Measurements from ENCODE around the gene UGT1A7.

Gene UGT1A7

DNA sequence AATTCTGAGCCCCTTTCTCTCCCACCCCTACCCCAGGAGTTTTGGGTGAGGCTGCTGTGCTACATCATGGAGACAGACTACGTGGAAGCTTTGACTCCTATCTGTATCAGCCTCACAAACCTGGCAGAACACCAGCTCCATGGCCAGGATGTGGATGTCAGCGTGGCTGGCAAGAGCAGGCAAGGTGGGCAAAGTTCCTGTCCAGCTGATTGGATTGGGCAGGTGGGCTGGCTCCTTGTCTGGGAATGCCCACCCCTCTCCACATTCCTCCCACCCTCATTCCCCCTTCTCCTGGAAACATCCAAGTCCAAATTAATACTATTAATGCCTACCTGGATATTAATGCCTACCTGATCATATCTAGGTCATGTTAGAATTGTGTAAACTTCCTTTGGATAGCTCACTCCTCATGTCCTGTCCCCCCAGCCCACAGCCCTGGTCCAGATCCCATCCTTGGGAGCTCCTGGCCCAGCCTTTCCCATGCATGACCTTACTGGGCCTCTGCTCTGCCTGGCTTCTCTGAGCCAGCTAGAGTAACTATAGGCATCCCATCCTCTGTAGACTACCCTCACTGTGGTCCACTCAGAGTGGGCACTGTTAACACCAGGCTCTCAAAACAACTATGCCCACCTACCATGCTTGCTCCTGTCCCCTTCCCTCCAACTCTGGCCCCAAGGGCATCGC is 120.6 kb downstream of the UGT1A7 start:
- H3K27ac ChIP-seq (ENCODE audit: low read depth, low read length), result no peak overlapping the region
- no peaks in the 10 kb centered on the region for H3K36me3 ChIP-seq (ENCODE audit: control insufficient read depth in 1 of 2, insufficient read depth in 2 of 2, low read length in 2 of 2)
- no peak overlapping the region for H3K4me3 ChIP-seq (ENCODE audit: low read depth in 1 of 2, low read length in 2 of 2)
- no peaks in the 10 kb centered on the region for H3K9me3 ChIP-seq (ENCODE audit: control insufficient read depth in 1 of 2, low read length in 2 of 2)
- no peak overlapping the region for H3K9ac ChIP-seq (ENCODE audit: low read depth in 1 of 2, low read length in 2 of 2)
- no peaks in the 10 kb centered on the region for H3K27me3 ChIP-seq (ENCODE audit: control insufficient read depth in 1 of 2, insufficient read depth in 2 of 2, low read length in 2 of 2)
- H3K4me1 ChIP-seq (ENCODE audit: control insufficient read depth in 1 of 2, insufficient read depth in 2 of 2, low read length in 2 of 2), result no peaks in the 10 kb centered on the region

- H3K27me3 ChIP-seq (ENCODE audit: control insufficient read depth in 1 of 2, insufficient read depth in 2 of 2, low read length in 2 of 2), result no peaks in the 10 kb centered on the region
- H3K9ac ChIP-seq (ENCODE audit: low read depth in 1 of 2, low read length in 2 of 2), result no peak overlapping the region
- H3K36me3 ChIP-seq (ENCODE audit: control insufficient read depth in 1 of 2, insufficient read depth in 2 of 2, low read length in 2 of 2), result no peaks in the 10 kb centered on the region
- no peak overlapping the region for H3K27ac ChIP-seq (ENCODE audit: low read depth, low read length)
- H3K4me1 ChIP-seq (ENCODE audit: control insufficient read depth in 1 of 2, insufficient read depth in 2 of 2, low read length in 2 of 2), result no peaks in the 10 kb centered on the region
- H3K9me3 ChIP-seq (ENCODE audit: control insufficient read depth in 1 of 2, low read length in 2 of 2), result no peaks in the 10 kb centered on the region
- no peak overlapping the region for H3K4me3 ChIP-seq (ENCODE audit: low read depth in 1 of 2, low read length in 2 of 2)
These were observed 121.7 kb downstream of the UGT1A7 start for GRCh38 chr2:233803292-233803911.

DNA sequence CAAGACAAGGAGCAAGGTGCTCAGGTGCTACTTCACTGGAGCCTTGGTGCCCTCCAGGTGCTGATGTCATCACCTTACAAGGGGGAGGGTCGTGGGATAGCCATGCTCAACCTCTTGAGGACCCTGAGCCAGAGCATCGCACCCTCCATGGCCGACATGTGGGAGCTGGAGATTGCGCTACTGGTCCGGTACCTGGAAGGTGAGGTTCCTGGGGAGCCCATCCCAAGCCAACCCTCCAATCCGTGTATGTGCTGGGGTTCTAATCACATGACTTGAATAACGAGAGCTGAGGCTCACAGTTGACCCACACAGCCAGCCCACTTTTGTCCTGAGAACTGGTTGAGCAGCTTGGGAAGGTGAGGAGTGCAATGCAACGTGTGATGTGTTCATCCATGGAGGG is 122.3 kb downstream of the UGT1A7 start:
- Histone ChIP-seq H3K36me3 (ENCODE audit: control insufficient read depth in 1 of 2, insufficient read depth in 2 of 2, low read length in 2 of 2) (no peaks in the 10 kb centered on the region), H3K4me3 (ENCODE audit: low read depth in 1 of 2, low read length in 2 of 2) (no peak overlapping the region), H3K27ac (ENCODE audit: low read depth, low read length) (no peak overlapping the region), H3K9ac (ENCODE audit: low read depth in 1 of 2, low read length in 2 of 2) (no peak overlapping the region), H3K9me3 (ENCODE audit: control insufficient read depth in 1 of 2, low read length in 2 of 2) (no peaks in the 10 kb centered on the region), H3K4me1 (ENCODE audit: control insufficient read depth in 1 of 2, insufficient read depth in 2 of 2, low read length in 2 of 2) (no peaks in the 10 kb centered on the region), H3K27me3 (ENCODE audit: control insufficient read depth in 1 of 2, insufficient read depth in 2 of 2, low read length in 2 of 2) (no peaks in the 10 kb centered on the region)

DNA sequence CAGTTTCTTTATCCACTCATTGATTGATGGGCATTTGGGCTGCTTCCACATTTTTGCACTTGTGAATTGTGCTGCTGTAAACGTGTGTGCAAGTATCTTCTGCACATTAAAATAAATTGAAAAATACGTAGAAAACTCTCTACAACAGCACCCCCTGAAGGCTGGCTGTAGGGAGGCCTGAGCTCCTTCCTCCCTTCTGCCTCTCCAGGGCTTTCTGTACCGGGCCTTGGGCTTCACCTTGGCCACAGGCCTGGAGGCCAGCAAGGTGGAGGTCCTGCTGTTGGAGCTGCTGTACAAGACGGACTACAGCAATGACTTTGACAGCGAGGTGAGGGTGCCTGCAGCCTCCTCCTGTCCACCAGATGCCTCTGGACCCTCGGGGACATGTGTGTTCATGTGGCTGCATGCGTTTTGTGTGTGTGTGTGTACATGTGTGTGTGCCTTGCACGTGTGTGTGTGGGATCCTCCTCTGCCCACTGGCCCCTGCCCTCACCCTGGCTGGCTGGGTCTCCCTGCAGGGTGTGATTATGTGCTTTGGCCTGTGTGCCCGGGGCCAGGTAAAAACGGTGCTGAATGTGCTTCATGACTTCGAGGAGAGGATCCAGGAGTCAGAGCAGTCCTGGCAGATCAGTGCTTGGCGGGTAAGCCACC is 125.6 kb downstream of the UGT1A7 start:
- no peak overlapping the region for H3K4me3 ChIP-seq (ENCODE audit: low read depth in 1 of 2, low read length in 2 of 2)
- H3K27ac ChIP-seq (ENCODE audit: low read depth, low read length), result no peak overlapping the region
- no peaks in the 10 kb centered on the region for H3K36me3 ChIP-seq (ENCODE audit: control insufficient read depth in 1 of 2, insufficient read depth in 2 of 2, low read length in 2 of 2)
- H3K4me1 ChIP-seq (ENCODE audit: control insufficient read depth in 1 of 2, insufficient read depth in 2 of 2, low read length in 2 of 2), result no peaks in the 10 kb centered on the region
- no peak overlapping the region for H3K9ac ChIP-seq (ENCODE audit: low read depth in 1 of 2, low read length in 2 of 2)
- H3K9me3 ChIP-seq (ENCODE audit: control insufficient read depth in 1 of 2, low read length in 2 of 2), result no peaks in the 10 kb centered on the region
- no peaks in the 10 kb centered on the region for H3K27me3 ChIP-seq (ENCODE audit: control insufficient read depth in 1 of 2, insufficient read depth in 2 of 2, low read length in 2 of 2)

DNA sequence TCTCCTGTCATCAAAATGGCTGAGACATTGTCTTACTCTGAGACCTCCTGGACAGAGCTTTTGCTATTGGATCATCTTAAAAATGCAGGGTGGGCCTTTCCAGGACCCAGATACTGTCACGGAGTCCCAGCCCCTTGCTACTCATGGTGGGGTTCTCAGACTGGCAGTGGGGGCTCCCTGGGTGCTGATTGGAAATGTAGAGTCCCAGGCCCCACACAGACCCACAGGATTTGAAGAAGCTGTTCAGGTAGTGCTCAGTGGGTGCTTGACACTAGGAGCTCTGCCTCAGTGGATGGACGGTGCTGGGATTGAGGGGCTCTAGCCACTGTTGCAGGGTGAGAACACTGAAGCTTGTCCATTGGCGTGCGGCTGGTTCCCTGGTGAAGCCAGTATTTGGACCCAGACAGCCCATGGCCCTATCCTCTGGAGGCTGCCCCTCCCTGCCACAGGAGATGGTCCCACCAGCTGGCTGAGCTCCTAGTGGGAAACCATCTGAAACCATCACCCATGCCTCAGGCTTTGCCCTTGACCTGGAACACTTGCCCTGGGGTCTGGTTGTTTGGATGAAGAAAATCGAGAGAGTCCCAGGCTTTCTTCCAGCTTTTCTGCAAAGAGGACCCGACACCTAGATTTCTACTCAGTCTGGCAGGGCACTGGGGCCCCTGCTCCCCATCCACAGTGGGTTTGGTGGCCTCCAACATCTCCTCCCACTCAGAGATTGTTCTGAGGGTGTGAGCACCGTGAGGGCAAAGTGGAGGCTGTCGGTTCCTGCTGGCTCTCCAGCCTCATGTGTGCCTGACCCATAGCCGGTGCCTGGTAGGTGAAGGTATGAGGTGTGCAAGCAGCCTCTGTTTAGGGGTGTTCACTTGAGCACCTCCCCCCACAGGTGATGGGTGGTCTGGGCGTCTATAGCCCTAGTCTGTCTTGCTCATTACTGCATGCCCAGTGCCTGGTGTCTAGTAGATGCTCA is 126.5 kb downstream of the UGT1A7 start:
- Histone ChIP-seq H3K9me3 (ENCODE audit: control insufficient read depth in 1 of 2, low read length in 2 of 2) (no peaks in the 10 kb centered on the region), H3K4me3 (ENCODE audit: low read depth in 1 of 2, low read length in 2 of 2) (no peak overlapping the region), H3K27ac (ENCODE audit: low read depth, low read length) (no peak overlapping the region), H3K36me3 (ENCODE audit: control insufficient read depth in 1 of 2, insufficient read depth in 2 of 2, low read length in 2 of 2) (no peaks in the 10 kb centered on the region), H3K9ac (ENCODE audit: low read depth in 1 of 2, low read length in 2 of 2) (no peak overlapping the region), H3K4me1 (ENCODE audit: control insufficient read depth in 1 of 2, insufficient read depth in 2 of 2, low read length in 2 of 2) (no peaks in the 10 kb centered on the region), H3K27me3 (ENCODE audit: control insufficient read depth in 1 of 2, insufficient read depth in 2 of 2, low read length in 2 of 2) (no peaks in the 10 kb centered on the region)

DNA sequence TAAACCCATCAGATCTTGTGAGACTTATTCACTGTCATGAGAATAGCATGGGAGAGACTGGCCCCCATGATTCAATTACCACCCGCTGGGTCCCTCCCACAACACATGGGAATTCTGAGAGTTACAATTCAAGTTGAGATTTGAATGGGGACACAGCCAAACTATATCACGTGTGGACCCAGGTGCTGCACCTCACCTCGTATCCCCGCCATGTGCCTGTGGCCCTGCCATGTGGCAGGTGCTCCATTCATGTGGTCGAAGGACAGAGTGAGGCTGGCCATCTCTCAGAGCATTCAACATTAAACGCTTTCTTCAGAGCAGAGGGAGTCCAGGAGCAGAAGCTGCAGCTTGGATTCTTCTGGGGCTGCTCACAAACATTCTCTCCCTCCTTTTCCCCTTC is 128.7 kb downstream of the UGT1A7 start:
- H3K36me3 ChIP-seq (ENCODE audit: control insufficient read depth in 1 of 2, insufficient read depth in 2 of 2, low read length in 2 of 2), result no peaks in the 10 kb centered on the region
- H3K9me3 ChIP-seq (ENCODE audit: control insufficient read depth in 1 of 2, low read length in 2 of 2), result no peaks in the 10 kb centered on the region
- no peak overlapping the region for H3K4me3 ChIP-seq (ENCODE audit: low read depth in 1 of 2, low read length in 2 of 2)
- H3K27me3 ChIP-seq (ENCODE audit: control insufficient read depth in 1 of 2, insufficient read depth in 2 of 2, low read length in 2 of 2), result peaks cover 0 to 2% of the 10 kb centered on the region in 2 donors
- H3K27ac ChIP-seq (ENCODE audit: low read depth, low read length), result no peak overlapping the region
- H3K4me1 ChIP-seq (ENCODE audit: control insufficient read depth in 1 of 2, insufficient read depth in 2 of 2, low read length in 2 of 2), result no peaks in the 10 kb centered on the region
- no peak overlapping the region for H3K9ac ChIP-seq (ENCODE audit: low read depth in 1 of 2, low read length in 2 of 2)

DNA sequence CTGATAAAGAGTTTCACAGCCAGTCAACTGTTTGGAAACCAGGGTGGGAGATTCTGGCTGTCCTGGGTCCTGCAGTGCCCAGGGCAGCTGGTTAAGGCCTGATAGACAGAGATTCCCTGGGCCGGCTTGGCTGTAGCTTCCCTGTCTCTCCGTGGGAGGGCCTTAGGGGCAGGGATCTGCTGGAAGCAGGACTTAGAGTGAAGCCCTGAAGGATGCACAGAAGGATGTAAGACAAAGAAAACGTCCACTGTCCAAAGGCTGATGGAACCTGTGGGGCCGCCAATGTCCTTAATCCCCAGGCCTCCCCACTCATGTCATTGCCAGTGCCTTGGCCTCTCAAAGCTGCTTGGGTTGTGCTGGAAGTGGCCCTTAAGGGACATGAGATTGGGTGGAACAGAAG is 129.4 kb downstream of the UGT1A7 start:
- Histone ChIP-seq H3K27me3 (ENCODE audit: control insufficient read depth in 1 of 2, insufficient read depth in 2 of 2, low read length in 2 of 2) (peaks cover 0 to 2% of the 10 kb centered on the region in 2 donors), H3K4me3 (ENCODE audit: low read depth in 1 of 2, low read length in 2 of 2) (no peak overlapping the region), H3K9me3 (ENCODE audit: control insufficient read depth in 1 of 2, low read length in 2 of 2) (no peaks in the 10 kb centered on the region), H3K36me3 (ENCODE audit: control insufficient read depth in 1 of 2, insufficient read depth in 2 of 2, low read length in 2 of 2) (no peaks in the 10 kb centered on the region), H3K4me1 (ENCODE audit: control insufficient read depth in 1 of 2, insufficient read depth in 2 of 2, low read length in 2 of 2) (no peaks in the 10 kb centered on the region), H3K27ac (ENCODE audit: low read depth, low read length) (no peak overlapping the region), H3K9ac (ENCODE audit: low read depth in 1 of 2, low read length in 2 of 2) (no peak overlapping the region)

GRCh38 chr2:233811732-233812131 is 130.0 kb downstream of the UGT1A7 start:
- no peak overlapping the region for H3K9ac ChIP-seq (ENCODE audit: low read depth in 1 of 2, low read length in 2 of 2)

GRCh38 chr2:233813236-233814055 is 131.7 kb downstream of the UGT1A7 start:
- H3K4me1 ChIP-seq (ENCODE audit: control insufficient read depth in 1 of 2, insufficient read depth in 2 of 2, low read length in 2 of 2), result peaks cover 0 to 5% of the 10 kb centered on the region in 2 donors
- no peak overlapping the region for H3K9ac ChIP-seq (ENCODE audit: low read depth in 1 of 2, low read length in 2 of 2)
- H3K27ac ChIP-seq (ENCODE audit: low read depth, low read length), result no peak overlapping the region

More at GRCh38 chr2:233811732-233812131, 130.0 kb downstream of the UGT1A7 start:
- no peaks in the 10 kb centered on the region for H3K36me3 ChIP-seq (ENCODE audit: control insufficient read depth in 1 of 2, insufficient read depth in 2 of 2, low read length in 2 of 2)
- no peak overlapping the region for H3K27ac ChIP-seq (ENCODE audit: low read depth, low read length)
- H3K9me3 ChIP-seq (ENCODE audit: control insufficient read depth in 1 of 2, low read length in 2 of 2), result no peaks in the 10 kb centered on the region
- H3K4me3 ChIP-seq (ENCODE audit: low read depth in 1 of 2, low read length in 2 of 2), result no peak overlapping the region
- no peaks in the 10 kb centered on the region for H3K4me1 ChIP-seq (ENCODE audit: control insufficient read depth in 1 of 2, insufficient read depth in 2 of 2, low read length in 2 of 2)
- peaks cover 0 to 2% of the 10 kb centered on the region in 2 donors for H3K27me3 ChIP-seq (ENCODE audit: control insufficient read depth in 1 of 2, insufficient read depth in 2 of 2, low read length in 2 of 2)

More at GRCh38 chr2:233813236-233814055, 131.7 kb downstream of the UGT1A7 start:
- Histone ChIP-seq H3K36me3 (ENCODE audit: control insufficient read depth in 1 of 2, insufficient read depth in 2 of 2, low read length in 2 of 2) (no peaks in the 10 kb centered on the region), H3K27me3 (ENCODE audit: control insufficient read depth in 1 of 2, insufficient read depth in 2 of 2, low read length in 2 of 2) (peaks cover 0 to 2% of the 10 kb centered on the region in 2 donors), H3K4me3 (ENCODE audit: low read depth in 1 of 2, low read length in 2 of 2) (no peak overlapping the region), H3K9me3 (ENCODE audit: control insufficient read depth in 1 of 2, low read length in 2 of 2) (no peaks in the 10 kb centered on the region)

All from duodenal mucosa (tissue), 2 donors.